ENCODE measurements around the gene ADPRHL1. TPM values are rescaled to one million over a fixed set of nuclear protein-coding genes. Genes with fewer than 3 reads are reported as not detected.
"Not testable (repeated sequence)": the region's sequence is repeated elsewhere in the genome, so short reads cannot be mapped to it uniquely, and the experiment has no call there.

The ADPRHL1 gene
- polyA plus RNA-seq, 4 donors, result 3.0 to 7.2 (median 4.6) TPM

- no peaks in the 10 kb centered on the region for H3K27me3 ChIP-seq (ENCODE audit: control insufficient read depth in 3 of 3, insufficient read depth in 3 of 3, low read length in 3 of 3)
- no peak overlapping the region for H3K4me3 ChIP-seq (ENCODE audit: low read depth in 1 of 3, low read length in 3 of 3)
- 89 to 96% (median 93%) methylated on average over 10 of the region's 10 CpGs for WGBS, 3 donors
- FAIRE-seq, result no peak
- H3K9me3 ChIP-seq (ENCODE audit: control insufficient read depth in 2 of 2, insufficient read depth in 1 of 2, low read depth in 1 of 2, low read length in 1 of 2), result peaks cover 0 to 10% of the 10 kb centered on the region in 2 donors
- H3K27ac ChIP-seq (ENCODE audit: low read depth in 1 of 3, low read length in 2 of 3), result no peak overlapping the region
- H3K36me3 ChIP-seq (ENCODE audit: control insufficient read depth in 3 of 3, insufficient read depth in 2 of 3, low read depth in 1 of 3, low read length in 3 of 3), result no peaks in the 10 kb centered on the region
- H3K4me1 ChIP-seq (ENCODE audit: control insufficient read depth in 3 of 3, insufficient read depth in 2 of 3, low read depth in 1 of 3, low read length in 2 of 3), result no peaks in the 10 kb centered on the region
- no peak for DNase-seq
These were observed 10.8 kb downstream of the ADPRHL1 start for GRCh38 chr13:113442354-113442984.

GRCh38 chr13:113441661-113442060 is 11.6 kb downstream of the ADPRHL1 start:
- H3K4me1 ChIP-seq (ENCODE audit: control insufficient read depth in 3 of 3, insufficient read depth in 2 of 3, low read depth in 1 of 3, low read length in 2 of 3), result no peaks in the 10 kb centered on the region
- no peak overlapping the region for H3K4me3 ChIP-seq (ENCODE audit: low read depth in 1 of 3, low read length in 3 of 3)
- H3K27me3 ChIP-seq (ENCODE audit: control insufficient read depth in 3 of 3, insufficient read depth in 3 of 3, low read length in 3 of 3), result no peaks in the 10 kb centered on the region
- 96 to 98% (median 97%) methylated on average over 29 of the region's 29 CpGs for WGBS, 3 donors
- H3K9me3 ChIP-seq (ENCODE audit: control insufficient read depth in 2 of 2, insufficient read depth in 1 of 2, low read depth in 1 of 2, low read length in 1 of 2), result peaks cover 0 to 10% of the 10 kb centered on the region in 2 donors
- no peaks in the 10 kb centered on the region for H3K36me3 ChIP-seq (ENCODE audit: control insufficient read depth in 3 of 3, insufficient read depth in 2 of 3, low read depth in 1 of 3, low read length in 3 of 3)
- no peak for FAIRE-seq
- no peak for DNase-seq
- H3K27ac ChIP-seq (ENCODE audit: low read depth in 1 of 3, low read length in 2 of 3), result no peak overlapping the region

GRCh38 chr13:113437408-113438010 is 15.8 kb downstream of the ADPRHL1 start:
- H3K9me3 ChIP-seq (ENCODE audit: control insufficient read depth in 2 of 2, insufficient read depth in 1 of 2, low read depth in 1 of 2, low read length in 1 of 2), result peaks cover 0 to 13% of the 10 kb centered on the region in 2 donors
- H3K36me3 ChIP-seq (ENCODE audit: control insufficient read depth in 3 of 3, insufficient read depth in 2 of 3, low read depth in 1 of 3, low read length in 3 of 3), result peaks cover 0 to 3% (median 0%) of the 10 kb centered on the region in 3 donors
- FAIRE-seq (no peak), DNase-seq (no peak)
- no peaks in the 10 kb centered on the region for H3K4me1 ChIP-seq (ENCODE audit: control insufficient read depth in 3 of 3, insufficient read depth in 2 of 3, low read depth in 1 of 3, low read length in 2 of 3)
- no peak overlapping the region for H3K4me3 ChIP-seq (ENCODE audit: low read depth in 1 of 3, low read length in 3 of 3)
- H3K27me3 ChIP-seq (ENCODE audit: control insufficient read depth in 3 of 3, insufficient read depth in 3 of 3, low read length in 3 of 3), result no peaks in the 10 kb centered on the region
- H3K27ac ChIP-seq (ENCODE audit: low read depth in 1 of 3, low read length in 2 of 3), result no peak overlapping the region
- 67 to 73% (median 70%) methylated on average over 17 of the region's 17 CpGs for WGBS, 3 donors

- not testable (repeated sequence) for FAIRE-seq; H3K27me3 ChIP-seq (ENCODE audit: control insufficient read depth in 3 of 3, insufficient read depth in 3 of 3, low read length in 3 of 3); H3K9me3 ChIP-seq (ENCODE audit: control insufficient read depth in 2 of 2, insufficient read depth in 1 of 2, low read depth in 1 of 2, low read length in 1 of 2); DNase-seq; H3K36me3 ChIP-seq (ENCODE audit: control insufficient read depth in 3 of 3, insufficient read depth in 2 of 3, low read depth in 1 of 3, low read length in 3 of 3); H3K27ac ChIP-seq (ENCODE audit: low read depth in 1 of 3, low read length in 2 of 3); H3K4me3 ChIP-seq (ENCODE audit: low read depth in 1 of 3, low read length in 3 of 3); H3K4me1 ChIP-seq (ENCODE audit: control insufficient read depth in 3 of 3, insufficient read depth in 2 of 3, low read depth in 1 of 3, low read length in 2 of 3)
- WGBS, 3 donors, result 92 to 98% (median 95%) methylated on average over 10 to 15 of the region's 15 CpGs
These were observed 16.4 kb downstream of the ADPRHL1 start for GRCh38 chr13:113436866-113437265.

- not testable (repeated sequence) for H3K4me1 ChIP-seq (ENCODE audit: control insufficient read depth in 3 of 3, insufficient read depth in 2 of 3, low read depth in 1 of 3, low read length in 2 of 3); H3K4me3 ChIP-seq (ENCODE audit: low read depth in 1 of 3, low read length in 3 of 3); H3K27me3 ChIP-seq (ENCODE audit: control insufficient read depth in 3 of 3, insufficient read depth in 3 of 3, low read length in 3 of 3); H3K36me3 ChIP-seq (ENCODE audit: control insufficient read depth in 3 of 3, insufficient read depth in 2 of 3, low read depth in 1 of 3, low read length in 3 of 3); H3K27ac ChIP-seq (ENCODE audit: low read depth in 1 of 3, low read length in 2 of 3); DNase-seq; H3K9me3 ChIP-seq (ENCODE audit: control insufficient read depth in 2 of 2, insufficient read depth in 1 of 2, low read depth in 1 of 2, low read length in 1 of 2); FAIRE-seq
- WGBS, 3 donors, result 95 to 96% (median 95%) methylated on average over 15 of the region's 15 CpGs
These were observed 17.4 kb downstream of the ADPRHL1 start for GRCh38 chr13:113435907-113436306.

GRCh38 chr13:113433391-113433916 is 19.8 kb downstream of the ADPRHL1 start:
- 95 to 98% (median 96%) methylated on average over 21 of the region's 21 CpGs for WGBS, 3 donors
- no peak for FAIRE-seq
- peaks cover 0 to 4% of the 10 kb centered on the region in 2 donors for H3K9me3 ChIP-seq (ENCODE audit: control insufficient read depth in 2 of 2, insufficient read depth in 1 of 2, low read depth in 1 of 2, low read length in 1 of 2)
- DNase-seq, result no peak
- no peaks in the 10 kb centered on the region for H3K27me3 ChIP-seq (ENCODE audit: control insufficient read depth in 3 of 3, insufficient read depth in 3 of 3, low read length in 3 of 3)
- no peaks in the 10 kb centered on the region for H3K4me1 ChIP-seq (ENCODE audit: control insufficient read depth in 3 of 3, insufficient read depth in 2 of 3, low read depth in 1 of 3, low read length in 2 of 3)
- no peak overlapping the region for H3K4me3 ChIP-seq (ENCODE audit: low read depth in 1 of 3, low read length in 3 of 3)
- H3K36me3 ChIP-seq (ENCODE audit: control insufficient read depth in 3 of 3, insufficient read depth in 2 of 3, low read depth in 1 of 3, low read length in 3 of 3), result peaks cover 0 to 3% (median 0%) of the 10 kb centered on the region in 3 donors
- no peak overlapping the region for H3K27ac ChIP-seq (ENCODE audit: low read depth in 1 of 3, low read length in 2 of 3)

- Histone ChIP-seq H3K9me3 (ENCODE audit: control insufficient read depth in 2 of 2, insufficient read depth in 1 of 2, low read depth in 1 of 2, low read length in 1 of 2) (peaks cover 0 to 4% of the 10 kb centered on the region in 2 donors), H3K4me3 (ENCODE audit: low read depth in 1 of 3, low read length in 3 of 3) (no peak overlapping the region), H3K27me3 (ENCODE audit: control insufficient read depth in 3 of 3, insufficient read depth in 3 of 3, low read length in 3 of 3) (no peaks in the 10 kb centered on the region), H3K4me1 (ENCODE audit: control insufficient read depth in 3 of 3, insufficient read depth in 2 of 3, low read depth in 1 of 3, low read length in 2 of 3) (no peaks in the 10 kb centered on the region), H3K36me3 (ENCODE audit: control insufficient read depth in 3 of 3, insufficient read depth in 2 of 3, low read depth in 1 of 3, low read length in 3 of 3) (peaks cover 0 to 3% (median 0%) of the 10 kb centered on the region in 3 donors), H3K27ac (ENCODE audit: low read depth in 1 of 3, low read length in 2 of 3) (no peak overlapping the region)
- DNase-seq (no peak), FAIRE-seq (no peak)
- 89 to 92% (median 91%) methylated on average over 34 of the region's 34 CpGs for WGBS, 3 donors
These were observed 20.6 kb downstream of the ADPRHL1 start for GRCh38 chr13:113432506-113433270.

- DNase-seq (no peak), FAIRE-seq (no peak)
- Histone ChIP-seq H3K27me3 (ENCODE audit: control insufficient read depth in 3 of 3, insufficient read depth in 3 of 3, low read length in 3 of 3) (no peaks in the 10 kb centered on the region), H3K36me3 (ENCODE audit: control insufficient read depth in 3 of 3, insufficient read depth in 2 of 3, low read depth in 1 of 3, low read length in 3 of 3) (peaks cover 0 to 3% (median 0%) of the 10 kb centered on the region in 3 donors), H3K9me3 (ENCODE audit: control insufficient read depth in 2 of 2, insufficient read depth in 1 of 2, low read depth in 1 of 2, low read length in 1 of 2) (peaks cover 0 to 4% of the 10 kb centered on the region in 2 donors), H3K4me1 (ENCODE audit: control insufficient read depth in 3 of 3, insufficient read depth in 2 of 3, low read depth in 1 of 3, low read length in 2 of 3) (no peaks in the 10 kb centered on the region), H3K27ac (ENCODE audit: low read depth in 1 of 3, low read length in 2 of 3) (no peak overlapping the region), H3K4me3 (ENCODE audit: low read depth in 1 of 3, low read length in 3 of 3) (no peak overlapping the region)
- WGBS, 3 donors, result 91 to 94% (median 92%) methylated on average over 22 of the region's 22 CpGs
These were observed 22.1 kb downstream of the ADPRHL1 start for GRCh38 chr13:113431171-113431570.

Measured in small intestine (tissue), 7 donors.